Mesenchymal stem cell (in vitro differentiated cells and primary cell): Measurements from ENCODE around the gene MAEL.

Experiments
- DNase-seq: peaks from one replicate; pipeline ENCODE4 v3.0.0-alpha.2; 2013
- H2AFZ ChIP-seq: one replicate; pipeline ENCODE4 v1.6.1; 2013; ENCODE audit warnings: low read depth, mild to moderate bottlenecking, control low read depth, inconsistent platforms, low read length, moderate library complexity
- H2AK5ac ChIP-seq: 2 replicates; pipeline ENCODE4 v1.6.1; 2013; ENCODE audit warnings: low read length, moderate library complexity, mild to moderate bottlenecking, inconsistent platforms; ENCODE audit not compliant: severe bottlenecking
- H2BK120ac ChIP-seq: one replicate; pipeline ENCODE4 v1.6.1; 2013; ENCODE audit warnings: low read depth, mild to moderate bottlenecking, inconsistent platforms, low read length, moderate library complexity
- H2BK12ac ChIP-seq, 2 experiments: one replicate each; pipeline ENCODE4 v1.6.1; 2013; ENCODE audit warnings: inconsistent platforms in 2 of 2, low read length in 2 of 2, mild to moderate bottlenecking in 2 of 2, moderate library complexity in 2 of 2, control low read depth in 1 of 2
- H2BK15ac ChIP-seq: one replicate; pipeline ENCODE4 v1.6.1; 2013; ENCODE audit warnings: mild to moderate bottlenecking, low read depth, inconsistent platforms; ENCODE audit not compliant: poor library complexity, severe bottlenecking
- H2BK5ac ChIP-seq: 2 replicates; pipeline ENCODE4 v1.6.1; 2013; ENCODE audit warnings: low read depth, mild to moderate bottlenecking, low read length, control low read depth, inconsistent platforms; ENCODE audit not compliant: poor library complexity, severe bottlenecking
- H3K14ac ChIP-seq, 2 experiments: one replicate each; pipeline ENCODE4 v1.6.1; 2013; ENCODE audit warnings: inconsistent platforms in 2 of 2, low read length in 2 of 2, control low read depth in 1 of 2, mild to moderate bottlenecking in 1 of 2, moderate library complexity in 1 of 2
- H3K18ac ChIP-seq, 2 experiments: one replicate each; pipeline ENCODE4 v1.6.1; 2013; ENCODE audit warnings: inconsistent platforms in 2 of 2, low read length in 2 of 2, control low read depth in 1 of 2, low read depth in 1 of 2, mild to moderate bottlenecking in 1 of 2
- H3K23ac ChIP-seq, 2 experiments: one replicate each; pipeline ENCODE4 v1.6.1; 2013; ENCODE audit warnings: inconsistent platforms in 2 of 2, low read length in 2 of 2, mild to moderate bottlenecking in 2 of 2, moderate library complexity in 2 of 2, control low read depth in 1 of 2
- H3K27ac ChIP-seq: 2 replicates; pipeline ENCODE4 v1.5.1; 2013; ENCODE audit warnings: mild to moderate bottlenecking, moderate library complexity, low read length, control low read depth, inconsistent platforms; ENCODE audit not compliant: poor library complexity, severe bottlenecking
- H3K27me3 ChIP-seq, 2 experiments: 2 replicates each; pipeline versions ENCODE4 v1.6.1 to v1.7.0; 2013; ENCODE audit warnings: low read length in 2 of 2, mild to moderate bottlenecking in 2 of 2, moderate library complexity in 2 of 2, control low read depth in 1 of 2, inconsistent platforms in 1 of 2; ENCODE audit not compliant: control insufficient read depth in 1 of 2, insufficient read depth in 1 of 2
- H3K36me3 ChIP-seq, 2 experiments: 2 replicates each; pipeline versions ENCODE4 v1.6.1 to v1.7.0; 2013; ENCODE audit warnings: low read length in 2 of 2, control low read depth in 1 of 2, inconsistent platforms in 1 of 2, low read depth in 1 of 2, mild to moderate bottlenecking in 1 of 2; ENCODE audit not compliant: insufficient read depth in 2 of 2, control insufficient read depth in 1 of 2
- H3K4ac ChIP-seq, 2 experiments: one replicate each; pipeline ENCODE4 v1.6.1; 2013; ENCODE audit warnings: inconsistent platforms in 2 of 2, low read length in 2 of 2, mild to moderate bottlenecking in 2 of 2, moderate library complexity in 2 of 2, control low read depth in 1 of 2, low read depth in 1 of 2
- H3K4me1 ChIP-seq: 2 replicates; pipeline ENCODE4 v1.6.1; 2013; ENCODE audit warnings: low read depth, low read length, control low read depth; ENCODE audit not compliant: control insufficient read depth, insufficient read depth
- H3K4me2 ChIP-seq: 2 replicates; pipeline ENCODE4 v1.6.1; 2013; ENCODE audit warnings: low read length, mild to moderate bottlenecking, inconsistent platforms; ENCODE audit not compliant: poor library complexity, severe bottlenecking
- H3K4me3 ChIP-seq, 2 experiments: 2 replicates each; pipeline versions ENCODE4 v1.5.1 to v1.7.0; 2013; ENCODE audit warnings: low read length in 2 of 2, mild to moderate bottlenecking in 2 of 2, control low read depth in 1 of 2, low read depth in 1 of 2; ENCODE audit not compliant: insufficient read depth in 1 of 2
- H3K79me1 ChIP-seq: replicated peaks from 2 replicates; pipeline ENCODE4 v1.6.1; 2013; ENCODE audit warnings: mild to moderate bottlenecking, control low read depth, low read length, inconsistent platforms; ENCODE audit not compliant: poor library complexity, severe bottlenecking
- H3K9ac ChIP-seq: 2 replicates; pipeline ENCODE4 v1.7.0; 2013; ENCODE audit warnings: mild to moderate bottlenecking, low read length, moderate library complexity
- H3K9me3 ChIP-seq: 2 replicates; pipeline ENCODE4 v1.7.0; 2013; ENCODE audit warnings: mild to moderate bottlenecking, low read length; ENCODE audit not compliant: control insufficient read depth
- H4K8ac ChIP-seq: one replicate; pipeline ENCODE4 v1.6.1; 2013; ENCODE audit warnings: inconsistent platforms, mild to moderate bottlenecking, low read length, moderate library complexity
- H4K91ac ChIP-seq: one replicate; pipeline ENCODE4 v1.6.1; 2013; ENCODE audit warnings: mild to moderate bottlenecking, low read length, inconsistent platforms
- WGBS: methylation state at CpG from one replicate; pipeline ENCODE4 v1.1.7; 2013; ENCODE audit warnings: mixed read lengths; 5-methylcytosine and 5-hydroxymethylcytosine counted together

Gene MAEL

GRCh38 chr1:167065471-167065870 is 76.4 kb downstream of the MAEL start:
- H3K27me3 ChIP-seq: peaks cover 25 to 28% of the 10 kb centered on the region in 2 experiments
- no peak overlapping the region for H3K18ac ChIP-seq
- H3K36me3 ChIP-seq: peaks cover 0 to 2% of the 10 kb centered on the region in 2 experiments
- H3K4ac ChIP-seq: no peak overlapping the region
- H3K4me3 ChIP-seq: no peak overlapping the region
- H4K91ac ChIP-seq: no peak overlapping the region
- no peaks in the 10 kb centered on the region for H3K79me1 ChIP-seq
- no peak overlapping the region for H3K9ac ChIP-seq
- H2AFZ ChIP-seq: no peak overlapping the region
- no peak for DNase-seq
- no peaks in the 10 kb centered on the region for H3K4me1 ChIP-seq
- WGBS: 90% methylated on average over 8 of the region's 8 CpGs
- no peak overlapping the region for H2BK120ac ChIP-seq
- H2AK5ac ChIP-seq: no peak overlapping the region
- H2BK5ac ChIP-seq: no peak overlapping the region
- H3K14ac ChIP-seq: no peak overlapping the region
- H2BK12ac ChIP-seq: no peak overlapping the region
- H3K4me2 ChIP-seq: no peak overlapping the region
- H3K23ac ChIP-seq: no peak overlapping the region
- no peak overlapping the region for H2BK15ac ChIP-seq
- no peak overlapping the region for H3K27ac ChIP-seq
- no peak overlapping the region for H4K8ac ChIP-seq
- H3K9me3 ChIP-seq: no peaks in the 10 kb centered on the region

- Histone ChIP-seq H3K4me3 (peak overlapping the region in 1 of 2 experiments; percentile 61), H3K4me2 (peak overlapping the region; percentile 91), H3K18ac (peak overlapping the region in 1 of 2 experiments; percentile 81), H3K27ac (no peak overlapping the region), H2BK5ac (no peak overlapping the region), H2BK12ac (no peak overlapping the region), H3K4ac (no peak overlapping the region), H3K9me3 (no peaks in the 10 kb centered on the region), H3K14ac (no peak overlapping the region), H4K8ac (no peak overlapping the region), H2BK15ac (no peak overlapping the region), H2AK5ac (no peak overlapping the region), H3K79me1 (no peaks in the 10 kb centered on the region), H3K27me3 (peaks cover 31 to 36% of the 10 kb centered on the region in 2 experiments), H3K9ac (peak overlapping the region; percentile 59), H3K23ac (no peak overlapping the region), H2AFZ (no peak overlapping the region), H4K91ac (no peak overlapping the region), H2BK120ac (no peak overlapping the region), H3K4me1 (no peaks in the 10 kb centered on the region), H3K36me3 (peaks cover 0 to 2% of the 10 kb centered on the region in 2 experiments)
- DNase-seq: peak; percentile 65
- WGBS: 5% methylated on average over 27 of the region's 31 CpGs
Measured at GRCh38 chr1:167066333-167067122, 77.4 kb downstream of the MAEL start.

- H2AFZ ChIP-seq: no peak overlapping the region
- H2BK15ac ChIP-seq: no peak overlapping the region
- H2BK5ac ChIP-seq: no peak overlapping the region
- peaks cover 34 to 39% of the 10 kb centered on the region in 2 experiments for H3K27me3 ChIP-seq
- H3K36me3 ChIP-seq: peaks cover 0 to 2% of the 10 kb centered on the region in 2 experiments
- no peak overlapping the region for H3K9ac ChIP-seq
- no CpG with 5 or more reads among the region's 3 CpGs for WGBS
- H2AK5ac ChIP-seq: no peak overlapping the region
- no peak overlapping the region for H2BK120ac ChIP-seq
- H3K4me1 ChIP-seq: no peaks in the 10 kb centered on the region
- H3K4me3 ChIP-seq: no peak overlapping the region
- H3K4ac ChIP-seq: no peak overlapping the region
- no peak overlapping the region for H3K23ac ChIP-seq
- H4K91ac ChIP-seq: no peak overlapping the region
- H2BK12ac ChIP-seq: no peak overlapping the region
- no peak overlapping the region for H3K14ac ChIP-seq
- H3K27ac ChIP-seq: no peak overlapping the region
- no peak for DNase-seq
- H3K79me1 ChIP-seq: no peaks in the 10 kb centered on the region
- no peak overlapping the region for H3K18ac ChIP-seq
- H4K8ac ChIP-seq: no peak overlapping the region
- no peak overlapping the region for H3K4me2 ChIP-seq
- H3K9me3 ChIP-seq: no peaks in the 10 kb centered on the region
Measured at GRCh38 chr1:167067904-167068303, 78.8 kb downstream of the MAEL start.

- no peaks in the 10 kb centered on the region for H3K9me3 ChIP-seq
Measured at GRCh38 chr1:167068761-167069160, 79.7 kb downstream of the MAEL start.

More at GRCh38 chr1:167068761-167069160, 79.7 kb downstream of the MAEL start:
- Histone ChIP-seq H2BK5ac (no peak overlapping the region), H3K4me2 (no peak overlapping the region), H2BK120ac (no peak overlapping the region), H2BK15ac (no peak overlapping the region), H3K23ac (no peak overlapping the region), H3K36me3 (peaks cover 0 to 2% of the 10 kb centered on the region in 2 experiments), H2BK12ac (no peak overlapping the region), H3K4ac (no peak overlapping the region), H4K91ac (no peak overlapping the region), H3K18ac (no peak overlapping the region), H3K27me3 (peaks cover 34 to 45% of the 10 kb centered on the region in 2 experiments), H2AK5ac (no peak overlapping the region), H4K8ac (no peak overlapping the region), H2AFZ (no peak overlapping the region), H3K9ac (no peak overlapping the region), H3K79me1 (no peaks in the 10 kb centered on the region), H3K14ac (peak overlapping the region in 1 of 2 experiments; percentile 57), H3K4me1 (no peaks in the 10 kb centered on the region), H3K27ac (no peak overlapping the region), H3K4me3 (no peak overlapping the region)
- 89% methylated on average over 13 of the region's 13 CpGs for WGBS
- DNase-seq: no peak
